Measurements from ENCODE around the gene C5orf15.

DNA sequence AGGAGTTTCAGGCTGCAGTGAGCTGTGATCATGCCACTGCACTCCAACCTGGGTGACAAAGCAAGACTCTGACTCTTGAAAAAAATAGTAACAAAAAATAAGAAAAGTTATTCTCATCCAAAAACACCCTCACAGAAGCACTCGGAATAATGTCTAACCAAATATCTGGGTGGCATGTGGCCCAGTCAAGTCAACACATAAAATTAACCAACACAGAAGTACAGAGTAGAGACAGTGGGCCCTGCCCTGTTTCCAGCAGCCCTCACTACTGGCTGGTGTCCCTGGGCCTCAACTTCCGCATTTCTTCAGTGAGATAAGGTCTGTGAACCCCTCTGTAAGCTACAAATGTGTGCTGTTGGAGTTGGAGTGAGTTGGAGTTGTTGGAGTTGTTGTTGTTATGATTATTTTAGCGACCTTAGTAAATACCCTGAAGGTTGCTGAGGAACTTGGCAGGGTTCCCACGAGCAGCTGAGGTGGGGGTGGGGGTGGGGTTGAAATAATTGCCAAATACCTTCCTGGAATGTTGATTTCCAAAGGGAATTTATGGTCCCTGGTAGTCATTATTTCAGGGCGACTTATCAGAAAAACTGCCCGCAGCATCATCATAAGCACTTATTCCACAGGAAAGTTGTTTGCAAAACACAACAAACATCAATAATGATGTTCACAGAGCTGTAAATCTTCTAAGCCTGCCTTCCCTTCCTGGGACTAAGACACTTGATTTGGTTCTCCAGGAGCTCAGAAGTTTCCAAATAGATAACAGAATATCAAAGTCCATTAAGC lies 30.2 kb downstream of the C5orf15 start:
- TF ChIP-seq, protein P1, sequence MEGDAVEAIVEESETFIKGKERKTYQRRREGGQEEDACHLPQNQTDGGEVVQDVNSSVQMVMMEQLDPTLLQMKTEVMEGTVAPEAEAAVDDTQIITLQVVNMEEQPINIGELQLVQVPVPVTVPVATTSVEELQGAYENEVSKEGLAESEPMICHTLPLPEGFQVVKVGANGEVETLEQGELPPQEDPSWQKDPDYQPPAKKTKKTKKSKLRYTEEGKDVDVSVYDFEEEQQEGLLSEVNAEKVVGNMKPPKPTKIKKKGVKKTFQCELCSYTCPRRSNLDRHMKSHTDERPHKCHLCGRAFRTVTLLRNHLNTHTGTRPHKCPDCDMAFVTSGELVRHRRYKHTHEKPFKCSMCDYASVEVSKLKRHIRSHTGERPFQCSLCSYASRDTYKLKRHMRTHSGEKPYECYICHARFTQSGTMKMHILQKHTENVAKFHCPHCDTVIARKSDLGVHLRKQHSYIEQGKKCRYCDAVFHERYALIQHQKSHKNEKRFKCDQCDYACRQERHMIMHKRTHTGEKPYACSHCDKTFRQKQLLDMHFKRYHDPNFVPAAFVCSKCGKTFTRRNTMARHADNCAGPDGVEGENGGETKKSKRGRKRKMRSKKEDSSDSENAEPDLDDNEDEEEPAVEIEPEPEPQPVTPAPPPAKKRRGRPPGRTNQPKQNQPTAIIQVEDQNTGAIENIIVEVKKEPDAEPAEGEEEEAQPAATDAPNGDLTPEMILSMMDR (IDR thresholded peaks at IDR 0.05; ENCODE audit: low read depth, low read length, missing input control), result no peak
- TF ChIP-seq SP1 (IDR thresholded peaks at IDR 0.05) (no peak), YY1 (IDR thresholded peaks at IDR 0.05) (no peak), RAD21 (IDR thresholded peaks at IDR 0.05) (no peak), TAF1 (conservative IDR thresholded peaks at IDR 0.05) (no peak), NR2F2 (IDR thresholded peaks at IDR 0.05) (no peak), RXRA (IDR thresholded peaks at IDR 0.05) (no peak), JUND (IDR thresholded peaks at IDR 0.05) (no peak)
